Epithelial cell of esophagus (primary cell): Measurements from ENCODE around the gene TUBAL3.
A peak's percentile ranks its signal among the peaks of the same experiment; 100 is the strongest.

Experiments
- DNase-seq: peaks from one replicate; pipeline ENCODE4 v3.0.0; 2010; ENCODE audit warnings: low read depth
- H3K4me3 ChIP-seq: 2 replicates; pipeline ENCODE4 v1.5.1; 2011; ENCODE audit warnings: mild to moderate bottlenecking, low read length, control low read depth
- TF ChIP-seq, protein P1 (sequence below): IDR thresholded peaks from 2 replicates; pipeline ENCODE4 v1.5.1; 2011; ENCODE audit warnings: low read depth, mild to moderate bottlenecking, low read length, control low read depth, inconsistent platforms; ENCODE audit not compliant: insufficient read depth; ENCODE audit errors: missing control alignments

Gene TUBAL3

DNA sequence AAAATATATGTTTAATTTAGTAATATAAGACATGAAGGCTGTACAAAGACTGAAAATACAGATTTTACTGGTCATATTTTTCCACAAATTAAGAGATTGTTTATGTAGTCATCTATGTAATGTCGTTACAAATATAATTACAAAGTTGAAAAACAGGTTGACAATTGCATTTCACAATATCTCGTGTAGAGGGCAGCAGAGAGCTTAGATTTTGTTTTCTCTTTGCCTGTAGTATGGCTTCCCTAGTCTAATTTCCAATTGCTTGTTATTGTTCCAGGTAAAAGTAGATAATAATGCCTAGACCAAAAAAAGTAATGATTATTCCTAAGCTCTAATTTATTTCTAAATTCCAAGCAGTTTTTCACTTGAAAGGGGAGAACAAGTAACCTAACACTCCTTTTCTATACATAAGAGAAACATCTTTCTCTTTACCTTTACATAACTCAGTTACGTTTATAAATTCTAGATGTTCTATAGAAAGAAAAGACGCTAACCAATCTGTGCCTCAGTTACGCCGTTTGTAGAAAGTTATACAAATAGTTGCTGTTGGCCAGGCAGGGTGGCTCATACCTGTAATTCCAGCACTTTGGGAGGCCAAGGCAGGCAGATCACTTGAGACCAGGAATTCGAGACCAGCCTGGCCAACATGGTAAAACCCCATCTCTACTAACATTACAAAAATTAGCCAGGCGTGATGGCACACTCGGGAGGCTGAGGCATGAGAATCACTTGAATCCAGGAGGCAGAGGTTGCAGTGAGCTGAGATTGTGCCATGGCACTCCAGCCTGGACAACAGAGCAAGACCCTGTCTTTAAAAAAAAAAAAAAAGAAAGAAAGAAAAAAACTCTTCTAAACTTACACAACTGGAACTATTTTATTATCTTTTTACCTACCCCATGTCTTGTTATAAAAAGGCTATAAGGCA lies 37.7 kb upstream of the TUBAL3 start:
- TF ChIP-seq, protein P1, sequence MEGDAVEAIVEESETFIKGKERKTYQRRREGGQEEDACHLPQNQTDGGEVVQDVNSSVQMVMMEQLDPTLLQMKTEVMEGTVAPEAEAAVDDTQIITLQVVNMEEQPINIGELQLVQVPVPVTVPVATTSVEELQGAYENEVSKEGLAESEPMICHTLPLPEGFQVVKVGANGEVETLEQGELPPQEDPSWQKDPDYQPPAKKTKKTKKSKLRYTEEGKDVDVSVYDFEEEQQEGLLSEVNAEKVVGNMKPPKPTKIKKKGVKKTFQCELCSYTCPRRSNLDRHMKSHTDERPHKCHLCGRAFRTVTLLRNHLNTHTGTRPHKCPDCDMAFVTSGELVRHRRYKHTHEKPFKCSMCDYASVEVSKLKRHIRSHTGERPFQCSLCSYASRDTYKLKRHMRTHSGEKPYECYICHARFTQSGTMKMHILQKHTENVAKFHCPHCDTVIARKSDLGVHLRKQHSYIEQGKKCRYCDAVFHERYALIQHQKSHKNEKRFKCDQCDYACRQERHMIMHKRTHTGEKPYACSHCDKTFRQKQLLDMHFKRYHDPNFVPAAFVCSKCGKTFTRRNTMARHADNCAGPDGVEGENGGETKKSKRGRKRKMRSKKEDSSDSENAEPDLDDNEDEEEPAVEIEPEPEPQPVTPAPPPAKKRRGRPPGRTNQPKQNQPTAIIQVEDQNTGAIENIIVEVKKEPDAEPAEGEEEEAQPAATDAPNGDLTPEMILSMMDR: peak; percentile 66
- peak; percentile 74 for DNase-seq
- no peak overlapping the region for H3K4me3 ChIP-seq

DNA sequence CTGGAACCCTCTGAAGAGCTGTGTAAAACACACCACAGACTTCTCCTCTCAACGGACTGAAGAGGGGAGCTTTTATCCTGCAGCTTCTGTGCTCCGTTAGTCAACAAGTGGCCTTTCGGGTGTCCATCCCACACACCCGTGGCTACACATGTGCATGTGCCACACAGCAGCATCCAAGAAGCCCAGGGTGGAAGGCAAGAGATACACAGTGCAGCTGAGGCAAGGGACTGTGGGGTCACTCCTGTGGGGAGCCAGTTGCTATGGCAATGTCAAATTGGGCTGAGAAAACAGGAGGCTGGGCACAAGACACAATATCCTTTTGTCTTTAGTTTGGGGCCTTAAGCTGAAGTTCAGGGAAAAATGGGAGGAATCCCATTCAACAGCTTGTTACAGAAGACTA lies 36.5 kb upstream of the TUBAL3 start:
- no peak for DNase-seq
- H3K4me3 ChIP-seq: no peak overlapping the region
- TF ChIP-seq, protein P1: no peak

DNA sequence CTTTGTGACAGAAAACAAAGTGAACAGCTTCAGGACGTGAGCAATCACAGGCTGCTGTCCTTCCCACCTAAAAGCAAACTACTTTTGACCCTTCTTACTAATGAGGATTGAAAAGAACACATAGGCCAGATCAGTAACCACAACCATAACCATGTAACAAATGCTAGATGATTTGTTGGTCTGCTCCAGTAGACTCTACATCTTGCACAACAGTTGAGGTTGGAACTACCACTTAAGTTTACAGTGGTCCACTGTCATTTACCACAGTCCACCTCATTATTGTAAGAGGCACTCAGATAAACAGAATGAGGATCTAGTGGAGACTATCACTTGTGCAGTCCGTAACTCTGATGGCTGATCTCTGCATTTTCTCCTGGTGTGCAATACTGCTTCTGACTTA lies 35.6 kb upstream of the TUBAL3 start:
- no peak for DNase-seq
- TF ChIP-seq, protein P1: no peak
- no peak overlapping the region for H3K4me3 ChIP-seq

DNA sequence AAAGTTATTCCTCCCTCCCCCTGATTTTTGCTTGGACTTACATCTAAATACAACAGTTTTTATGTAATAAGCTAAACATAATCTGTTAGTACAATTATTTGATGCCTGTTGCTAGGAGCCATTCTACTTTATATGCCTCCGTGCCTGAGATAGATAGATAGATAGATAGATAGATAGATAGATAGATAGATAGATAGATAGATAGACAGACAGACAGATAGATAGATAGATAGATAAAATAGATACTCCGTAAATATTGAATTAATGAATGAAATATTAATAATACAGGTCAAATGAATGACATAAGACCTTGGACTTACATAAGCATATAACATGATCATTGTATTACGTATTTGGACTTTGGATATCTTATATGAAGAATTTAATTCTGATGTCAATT lies 30.7 kb upstream of the TUBAL3 start:
- no peak for DNase-seq
- no peak overlapping the region for H3K4me3 ChIP-seq
- TF ChIP-seq, protein P1: no peak

DNA sequence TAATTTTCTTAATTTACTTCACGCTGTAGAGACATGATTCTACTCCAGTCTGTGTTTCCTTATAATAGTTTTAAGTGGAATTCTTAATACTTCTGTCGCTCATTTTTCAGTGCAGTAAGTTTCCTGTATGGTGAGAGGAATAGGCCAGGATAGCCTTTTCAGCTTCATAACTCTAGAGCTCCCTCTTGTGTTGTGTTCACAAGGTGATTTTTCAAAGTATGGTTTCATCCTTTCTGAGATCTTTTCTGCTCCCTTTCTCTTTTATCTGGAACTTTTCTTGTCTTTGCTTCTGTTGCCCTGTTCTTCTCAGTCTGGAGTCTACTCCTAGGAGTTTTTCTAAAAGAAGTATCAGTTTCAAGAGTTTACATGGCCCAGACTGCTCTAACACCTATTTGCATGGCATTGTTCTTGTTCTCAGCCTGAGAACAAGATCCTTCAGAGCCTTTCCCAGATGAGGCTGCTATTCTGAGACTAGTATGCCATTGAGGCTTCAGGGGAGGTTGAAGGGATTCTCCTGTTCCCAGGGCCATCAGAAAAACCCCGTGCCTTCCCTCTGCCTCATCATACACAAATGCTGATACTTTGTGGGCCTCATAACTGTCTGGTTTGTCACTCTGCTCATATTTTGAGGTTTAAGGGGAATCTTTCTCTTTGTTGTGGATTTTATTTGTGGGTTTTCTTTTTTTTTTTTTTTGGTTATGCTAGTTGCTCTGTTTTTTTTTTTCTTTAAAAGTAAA lies 29.6 kb upstream of the TUBAL3 start:
- TF ChIP-seq, protein P1: peak; percentile 71
- peak; percentile 66 for DNase-seq
- no peak overlapping the region for H3K4me3 ChIP-seq

DNA sequence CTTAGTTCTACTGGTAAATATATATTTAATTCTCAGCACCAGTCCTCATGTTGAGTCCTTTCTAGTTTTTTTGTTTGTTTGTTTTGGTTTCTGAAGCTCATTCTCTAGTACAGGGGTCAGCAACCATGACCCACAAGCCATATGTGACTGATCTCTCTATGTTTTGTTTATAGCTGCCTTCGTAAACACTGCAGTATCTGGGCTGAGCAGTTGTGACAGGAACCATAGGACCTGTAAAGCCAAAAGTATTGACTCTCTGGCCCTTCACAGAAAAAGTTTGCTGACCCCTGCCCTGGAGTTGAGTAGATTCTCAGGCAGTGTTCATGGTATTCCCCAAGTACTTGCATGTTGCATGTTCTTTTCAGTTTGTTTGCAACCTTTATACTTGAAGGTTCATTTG lies 28.6 kb upstream of the TUBAL3 start:
- H3K4me3 ChIP-seq: no peak overlapping the region
- no peak for DNase-seq
- TF ChIP-seq, protein P1: no peak

DNA sequence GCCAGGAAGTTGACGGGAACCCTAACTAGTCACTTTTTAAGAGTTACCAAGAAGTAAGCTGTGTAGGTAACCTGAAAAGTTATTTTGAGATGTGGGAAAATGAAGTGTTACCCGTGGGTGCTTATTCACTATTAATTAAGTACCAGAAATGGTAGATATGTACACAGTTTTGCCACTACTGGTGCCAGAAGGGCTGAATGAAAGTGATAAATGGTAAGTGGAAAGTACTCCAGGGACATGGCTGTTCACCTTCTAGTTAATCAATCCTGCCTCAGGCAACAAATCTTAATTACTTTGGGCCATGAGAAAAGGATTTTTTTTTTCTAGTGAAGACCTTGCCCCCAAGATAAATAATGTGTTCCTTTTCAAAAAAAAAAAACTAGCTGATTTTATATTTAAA lies 23.5 kb upstream of the TUBAL3 start:
- no peak for DNase-seq
- no peak overlapping the region for H3K4me3 ChIP-seq
- TF ChIP-seq, protein P1: no peak
